ENCODE data around the gene GFRA1. TPM values are rescaled to one million over a fixed set of nuclear protein-coding genes. Genes with fewer than 3 reads are reported as not detected.

Gene GFRA1
- polyA plus RNA-seq, 1 of the 3 experiments (the other 2 are of a cell fraction): 1.6 TPM

- no peaks in the 10 kb centered on the region for H3K79me2 ChIP-seq (ENCODE audit: insufficient read depth)
- no peak overlapping the region for H3K9ac ChIP-seq
- no peak overlapping the region for H3K4me3 ChIP-seq (ENCODE audit: low read depth in 2 of 2, low read length in 1 of 2)
- no peaks in the 10 kb centered on the region for H3K9me3 ChIP-seq
- TF ChIP-seq USF1 (IDR thresholded peaks at IDR 0.05; ENCODE audit: borderline replicate concordance, low read depth) (no peak), MXI1 (IDR thresholded peaks at IDR 0.05; ENCODE audit: low read depth, low read length) (no peak), MEF2A (IDR thresholded peaks at IDR 0.05; ENCODE audit: borderline replicate concordance, low read depth) (no peak), POLR2AphosphoS5 (IDR thresholded peaks at IDR 0.05; ENCODE audit: low read depth, low read length) (no peak), FOXJ3 (CRISPR knock-in tag; IDR thresholded peaks at IDR 0.05) (no peak), FOXM1 (IDR thresholded peaks at IDR 0.05; ENCODE audit: low read depth) (no peak), GATA2 (CRISPR knock-in tag; IDR thresholded peaks at IDR 0.05) (no peak), USF2 (IDR thresholded peaks at IDR 0.05; ENCODE audit: borderline replicate concordance, low read depth, low read length) (no peak), SMC3 (IDR thresholded peaks at IDR 0.05; ENCODE audit: low read depth, low read length) (no peak), RCOR1 (IDR thresholded peaks at IDR 0.05; ENCODE audit: low read length) (no peak), TAF1 (IDR thresholded peaks at IDR 0.05; ENCODE audit: borderline replicate concordance, low read depth, low read length) (no peak), MAX (IDR thresholded peaks at IDR 0.05; ENCODE audit: low read depth) (no peak), YY1 (IDR thresholded peaks at IDR 0.05; ENCODE audit: low read depth) (no peak), REST (IDR thresholded peaks at IDR 0.05; ENCODE audit: low read depth, low read length) (no peak), RAD21 (IDR thresholded peaks at IDR 0.05; ENCODE audit: low read length) (no peak), CHD2 (IDR thresholded peaks at IDR 0.05; ENCODE audit: low read length, partially characterized antibody) (no peak), GABPA (IDR thresholded peaks at IDR 0.05; ENCODE audit: low read depth) (no peak), EZH2phosphoT487 (IDR thresholded peaks at IDR 0.05; ENCODE audit: borderline replicate concordance, low read depth) (no peak), CTCF (IDR thresholded peaks at IDR 0.05) (no peak)
- no peak overlapping the region for H3K27ac ChIP-seq (ENCODE audit: low read depth in 2 of 2, low read length in 1 of 2)
- no peaks in the 10 kb centered on the region for H3K36me3 ChIP-seq (replicated peaks in 1 of 2; ENCODE audit: control insufficient read depth in 1 of 2, insufficient read depth in 2 of 2, low read length in 1 of 2)
- H4K20me1 ChIP-seq (ENCODE audit: insufficient read depth): no peaks in the 10 kb centered on the region
- no peaks in the 10 kb centered on the region for H3F3A ChIP-seq (replicated peaks; ENCODE audit: insufficient read depth)
- no peaks in the 10 kb centered on the region for H3K27me3 ChIP-seq (ENCODE audit: insufficient read depth)
- DNase-seq: no peak
- no peak overlapping the region for H3K4me2 ChIP-seq
- H3K9me2 ChIP-seq: no peaks in the 10 kb centered on the region
- 38% methylated on average over 17 of the region's 18 CpGs for WGBS (ENCODE audit: low lambda C conversion rate)
- H3K4me1 ChIP-seq (ENCODE audit: control insufficient read depth in 1 of 2, insufficient read depth in 2 of 2, low read depth in 1 of 2, low read length in 1 of 2): no peaks in the 10 kb centered on the region
- H2AFZ ChIP-seq (ENCODE audit: low read depth): no peak overlapping the region
- CTCF ChIA-PET: interaction anchor here (1.0 kb wide), 1 partner anchor 8 kb away, joined by 3 read pairs; no protein-coding TSS in a partner anchor
- POLR2A ChIA-PET: no interaction called here
These were observed 109.5 kb downstream of the GFRA1 start for GRCh38 chr10:116163333-116164131.

Data from SK-N-SH (cell line).